Left renal cortex interstitium (tissue), 4 donors: ENCODE data around the gene DAZAP1. TPM values are rescaled to one million over a fixed set of nuclear protein-coding genes. Genes with fewer than 3 reads are reported as not detected.

Experiments
- DNase-seq, 4 donors: peaks; one replicate each; pipeline ENCODE4 v3.0.0-alpha.2; 2013; ENCODE audit warnings: low read depth in 4 of 4, low spot score in 2 of 4, missing footprints in 1 of 4
- polyA plus RNA-seq, 4 donors: library from polyadenylated mRNA; unstranded; fragments of 120-200 nt; gene quantifications; one replicate each; pipeline ENCODE4 v1.2.1, GENCODE V29; 2013; ENCODE audit not compliant: insufficient read length in 4 of 4

Gene DAZAP1
- polyA plus RNA-seq, 4 donors, result 67.1 to 110 (median 95.0) TPM

GRCh38 chr19:1483131-1483978, 76.0 kb downstream of the DAZAP1 start:
- no peak for DNase-seq

- no peak for DNase-seq
These were observed 76.6 kb downstream of the DAZAP1 start for GRCh38 chr19:1483979-1484428.

Other genes starting within 250 kb of the DAZAP1 start
- 10 to 100 TPM; 15.2 to 22.8 (median 20.1) TPM for gene SBNO2, start 233.3 kb upstream of the DAZAP1 start, polyA plus RNA-seq
- 10 to 100 TPM; 59.1 to 64.4 (median 61.9) TPM for gene STK11, start 201.8 kb upstream of the DAZAP1 start, polyA plus RNA-seq
- gene CBARP, start 169.6 kb upstream of the DAZAP1 start, polyA plus RNA-seq, result 1 to 10 TPM; 1.1 to 5.9 (median 3.5) TPM
- gene ATP5F1D, start 165.8 kb upstream of the DAZAP1 start, polyA plus RNA-seq, result 100 to 1,000 TPM in 3 of 4 donors, 10 to 100 TPM in 1; 83.4 to 185 (median 127) TPM
- gene MIDN, start 159.0 kb upstream of the DAZAP1 start, polyA plus RNA-seq, result 10 to 100 TPM; 39.9 to 83.0 (median 65.7) TPM
- 1,000 to 10,000 TPM in 1 of 4 donors, 100 to 1,000 TPM in 3; 787 to 1,013 (median 826) TPM for gene CIRBP, start 138.3 kb upstream of the DAZAP1 start, polyA plus RNA-seq
- 10 to 100 TPM; 13.3 to 30.9 (median 26.1) TPM for gene FAM174C, start 132.1 kb upstream of the DAZAP1 start, polyA plus RNA-seq
- gene EFNA2, start 121.7 kb upstream of the DAZAP1 start, polyA plus RNA-seq, result 1 to 10 TPM; 1.8 to 5.8 (median 4.3) TPM
- 10 to 100 TPM; 43.6 to 99.1 (median 85.1) TPM for gene NDUFS7, start 23.7 kb upstream of the DAZAP1 start, polyA plus RNA-seq
- gene GAMT, start 6.0 kb upstream of the DAZAP1 start, polyA plus RNA-seq, result 10 to 100 TPM; 24.4 to 44.5 (median 40.2) TPM
- 1,000 to 10,000 TPM in 1 of 4 donors, 100 to 1,000 TPM in 3; 623 to 1,048 (median 767) TPM for gene RPS15, start 30.8 kb downstream of the DAZAP1 start, polyA plus RNA-seq
- 1 to 10 TPM; 1.1 to 2.0 (median 1.8) TPM for gene APC2, start 42.5 kb downstream of the DAZAP1 start, polyA plus RNA-seq
- gene C19orf25, start 71.6 kb downstream of the DAZAP1 start, polyA plus RNA-seq, result 10 to 100 TPM; 17.1 to 38.3 (median 33.1) TPM
- gene PCSK4, start 82.8 kb downstream of the DAZAP1 start, polyA plus RNA-seq, result 10 to 100 TPM in 1 of 4 donors, 1 to 10 TPM in 3; 3.5 to 11.6 (median 7.4) TPM
- 10 to 100 TPM; 12.5 to 24.8 (median 18.2) TPM for gene REEP6, start 83.6 kb downstream of the DAZAP1 start, polyA plus RNA-seq
- gene ADAMTSL5, start 105.4 kb downstream of the DAZAP1 start, polyA plus RNA-seq, result 1 to 10 TPM in 1 of 4 donors, under 1 TPM in 3; 0.23 to 1.2 (median 0.92) TPM
- under 1 TPM; 0.06 to 0.46 (median 0.43) TPM for gene PLK5, start 116.5 kb downstream of the DAZAP1 start, polyA plus RNA-seq
- gene MEX3D, start 160.7 kb downstream of the DAZAP1 start, polyA plus RNA-seq, result 10 to 100 TPM; 17.8 to 45.1 (median 32.6) TPM
- gene MBD3, start 185.3 kb downstream of the DAZAP1 start, polyA plus RNA-seq, result 10 to 100 TPM; 43.4 to 85.4 (median 75.7) TPM
- gene UQCR11, start 197.9 kb downstream of the DAZAP1 start, polyA plus RNA-seq, result 100 to 1,000 TPM in 3 of 4 donors, 10 to 100 TPM in 1; 98.3 to 185 (median 125) TPM
- 100 to 1,000 TPM in 3 of 4 donors, 10 to 100 TPM in 1; 90.2 to 139 (median 124) TPM for gene TCF3, start 245.0 kb downstream of the DAZAP1 start, polyA plus RNA-seq